Urothelium cell line (cell line): ENCODE data around the gene SIM2.
A peak's percentile ranks its signal among the peaks of the same experiment; 100 is the strongest.
"Not testable (repeated sequence)": the region's sequence is repeated elsewhere in the genome, so short reads cannot be mapped to it uniquely, and the experiment has no call there.

ENCODE experiments used
- DNase-seq: peaks from one replicate; pipeline ENCODE4 v3.0.0; 2011; ENCODE audit warnings: low spot score, mixed read lengths
- FAIRE-seq: peaks from 2 replicates; lab custom pipeline; 2011; peaks lifted over from hg19 to GRCh38; lab: Jason Lieb, UNC

Gene SIM2, protein sequence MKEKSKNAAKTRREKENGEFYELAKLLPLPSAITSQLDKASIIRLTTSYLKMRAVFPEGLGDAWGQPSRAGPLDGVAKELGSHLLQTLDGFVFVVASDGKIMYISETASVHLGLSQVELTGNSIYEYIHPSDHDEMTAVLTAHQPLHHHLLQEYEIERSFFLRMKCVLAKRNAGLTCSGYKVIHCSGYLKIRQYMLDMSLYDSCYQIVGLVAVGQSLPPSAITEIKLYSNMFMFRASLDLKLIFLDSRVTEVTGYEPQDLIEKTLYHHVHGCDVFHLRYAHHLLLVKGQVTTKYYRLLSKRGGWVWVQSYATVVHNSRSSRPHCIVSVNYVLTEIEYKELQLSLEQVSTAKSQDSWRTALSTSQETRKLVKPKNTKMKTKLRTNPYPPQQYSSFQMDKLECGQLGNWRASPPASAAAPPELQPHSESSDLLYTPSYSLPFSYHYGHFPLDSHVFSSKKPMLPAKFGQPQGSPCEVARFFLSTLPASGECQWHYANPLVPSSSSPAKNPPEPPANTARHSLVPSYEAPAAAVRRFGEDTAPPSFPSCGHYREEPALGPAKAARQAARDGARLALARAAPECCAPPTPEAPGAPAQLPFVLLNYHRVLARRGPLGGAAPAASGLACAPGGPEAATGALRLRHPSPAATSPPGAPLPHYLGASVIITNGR

GRCh38 chr21:36698981-36699545, at the start of gene SIM2:
TSS of gene SIM2 (plus strand) at chr21:36699115. CDS start at chr21:36699747, 632 bp downstream.
- FAIRE-seq: no peak
- peak; percentile 54 for DNase-seq

DNA sequence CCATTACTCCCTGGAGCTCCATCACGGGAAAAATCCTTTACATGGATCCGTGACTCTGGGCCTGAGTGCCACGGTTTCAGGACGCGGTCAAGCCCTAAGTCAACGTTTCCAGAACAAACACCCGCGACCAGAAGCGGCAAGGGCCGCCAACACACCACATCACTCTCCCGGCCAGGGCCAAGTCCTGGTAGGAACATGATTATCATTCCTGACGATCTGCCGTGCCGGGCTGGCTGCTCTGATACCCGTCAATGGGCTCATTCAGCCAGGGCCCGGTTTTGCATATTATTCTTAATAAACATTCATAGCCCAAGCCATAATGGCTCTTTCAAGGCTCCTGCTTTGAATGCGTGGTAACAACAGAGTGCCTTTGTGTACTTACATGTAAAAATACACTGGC, 44.6 kb upstream of the SIM2 start:
- DNase-seq: no peak
- no peak for FAIRE-seq

DNA sequence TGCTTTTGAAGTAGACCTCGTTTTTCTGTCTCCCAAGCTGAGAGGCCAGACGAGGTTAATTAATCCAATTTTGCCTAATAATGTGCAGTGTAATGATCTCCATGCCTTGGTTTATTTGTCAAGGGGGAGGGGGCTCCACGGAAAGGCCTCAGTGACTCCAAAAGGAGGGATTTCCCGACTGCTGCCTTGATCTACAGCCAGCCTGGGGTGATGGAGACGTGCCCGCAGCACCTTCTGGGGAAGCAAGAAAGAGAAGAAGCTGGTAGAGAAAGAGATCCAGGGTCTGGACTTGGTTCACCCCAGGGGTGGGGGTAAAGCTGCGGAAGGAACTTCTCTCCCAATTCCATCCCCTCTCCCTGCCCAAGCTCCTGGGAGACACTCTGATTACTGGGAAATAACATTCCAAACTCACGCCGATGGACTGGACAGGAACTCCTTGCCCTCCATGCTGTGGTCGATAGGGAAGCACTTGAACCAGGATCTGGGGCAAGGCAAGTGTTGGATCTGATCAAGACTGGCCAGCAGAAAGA, 44.1 kb upstream of the SIM2 start:
- no peak for DNase-seq
- FAIRE-seq: no peak

- no peak for FAIRE-seq
Observed at GRCh38 chr21:36656138-36656537, 42.8 kb upstream of the SIM2 start.

DNA sequence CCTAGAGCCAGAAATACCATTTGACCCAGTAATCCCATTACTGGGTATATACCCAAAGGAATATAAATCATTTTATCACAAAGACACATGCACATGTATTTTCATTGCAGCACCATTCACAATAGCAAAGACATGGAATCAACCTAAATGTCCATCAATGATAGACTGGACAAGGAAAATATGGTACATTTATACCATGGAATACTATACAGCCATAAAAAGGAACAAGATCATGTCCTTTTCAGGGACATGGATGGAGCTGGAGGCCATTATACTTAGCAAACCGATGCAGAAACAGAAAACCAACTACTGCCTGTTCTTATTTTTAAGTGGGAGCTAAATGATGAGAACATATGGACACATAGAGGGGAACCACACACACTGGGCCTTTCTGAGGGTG, 41.6 kb upstream of the SIM2 start:
- not testable (repeated sequence) for DNase-seq, FAIRE-seq

More at GRCh38 chr21:36656138-36656537, 42.8 kb upstream of the SIM2 start:
- DNase-seq: no peak

- no peak for FAIRE-seq
- DNase-seq: no peak
Observed at GRCh38 chr21:36657999-36658398, 40.9 kb upstream of the SIM2 start.

- FAIRE-seq (no peak), DNase-seq (no peak)
Observed at GRCh38 chr21:36658926-36659325, 40.0 kb upstream of the SIM2 start.

DNA sequence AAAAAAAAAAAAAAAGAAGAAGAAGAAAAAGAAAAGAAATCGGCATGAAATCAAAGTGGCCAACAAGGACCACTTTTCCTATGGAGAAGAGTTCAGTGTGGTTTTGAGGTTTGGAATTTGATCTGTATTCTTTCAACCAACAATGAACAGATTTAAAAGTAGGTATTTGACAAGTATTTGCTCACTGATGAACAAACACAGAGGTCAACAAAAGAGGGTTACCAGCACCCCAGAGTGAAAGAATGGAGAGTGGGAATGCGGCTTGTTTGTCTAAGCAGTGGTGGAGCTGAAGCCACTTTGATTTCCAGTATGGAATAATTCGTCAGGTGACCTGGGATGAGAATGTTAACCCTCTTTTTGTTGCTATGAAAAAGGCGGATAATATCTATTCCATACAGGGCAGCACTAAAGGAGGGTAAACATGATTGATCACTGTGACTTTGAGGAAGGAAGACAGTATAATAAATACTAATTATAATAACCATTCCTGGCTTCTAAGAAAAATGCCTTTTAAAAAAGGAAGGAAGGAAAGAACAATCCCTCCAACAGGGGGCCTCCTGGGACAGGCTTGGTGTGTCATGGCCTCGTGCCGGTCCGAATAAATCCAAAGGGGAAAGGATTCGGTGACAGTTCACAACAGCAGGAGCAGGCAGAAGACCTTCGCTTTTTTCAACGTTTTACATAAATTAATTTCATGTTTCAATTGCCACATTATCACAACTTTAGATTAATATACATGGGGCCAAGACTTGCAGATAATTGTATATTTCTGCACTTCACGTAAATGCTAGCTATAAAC, 37.2 kb upstream of the SIM2 start:
- peak; percentile 6 for DNase-seq
- FAIRE-seq: no peak

- FAIRE-seq (no peak), DNase-seq (no peak)
Observed at GRCh38 chr21:36663033-36663855, 35.7 kb upstream of the SIM2 start.

GRCh38 chr21:36664662-36664990, 34.3 kb upstream of the SIM2 start:
- DNase-seq: no peak
- no peak for FAIRE-seq

DNA sequence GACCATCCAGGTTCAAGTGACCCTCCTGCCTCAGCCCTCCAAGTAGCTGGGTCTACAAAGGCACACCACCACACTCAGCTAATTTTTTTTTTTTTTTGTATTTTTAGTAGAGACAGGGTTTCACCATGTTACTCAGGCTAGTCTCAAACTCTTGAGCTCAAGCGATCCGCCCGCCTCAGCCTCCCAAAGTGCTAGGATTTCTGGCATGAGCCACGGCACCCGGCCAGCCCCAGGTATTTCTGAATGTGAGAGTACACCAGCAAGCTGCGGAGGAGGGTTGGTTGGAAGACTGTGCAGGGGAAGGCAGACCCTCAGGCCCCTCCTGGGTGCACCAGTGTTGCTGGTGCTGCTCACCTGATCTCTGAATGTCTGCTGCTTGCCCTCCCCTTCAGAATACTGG, 33.1 kb upstream of the SIM2 start:
- FAIRE-seq (no peak), DNase-seq (no peak)

DNA sequence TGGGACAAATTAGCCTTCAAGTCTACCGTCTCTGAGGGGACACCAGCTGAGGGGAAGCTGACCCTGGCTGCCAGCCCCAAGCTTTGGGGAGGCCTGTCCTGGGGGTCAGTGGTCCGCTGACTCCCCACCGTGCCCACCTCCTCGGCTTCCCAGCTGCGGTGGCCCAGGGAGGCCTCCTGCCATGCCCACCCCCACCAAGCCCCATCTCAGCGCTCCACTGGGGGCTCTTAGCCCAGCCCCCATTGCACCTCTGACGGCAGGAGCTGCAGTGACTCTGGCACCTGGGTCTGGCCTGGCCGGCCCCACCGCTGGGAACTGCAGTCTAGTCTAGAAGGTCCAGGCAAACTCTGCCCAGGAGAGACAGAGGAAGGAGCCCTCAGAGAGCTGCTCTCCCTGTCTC, 30.2 kb upstream of the SIM2 start:
- no peak for DNase-seq
- FAIRE-seq: no peak

- DNase-seq (no peak), FAIRE-seq (no peak)
Observed at GRCh38 chr21:36671836-36672235, 27.1 kb upstream of the SIM2 start.

GRCh38 chr21:36672296-36672695, 26.6 kb upstream of the SIM2 start:
- not testable (repeated sequence) for DNase-seq, FAIRE-seq

GRCh38 chr21:36672737-36673136, 26.2 kb upstream of the SIM2 start:
- DNase-seq (no peak), FAIRE-seq (no peak)

DNA sequence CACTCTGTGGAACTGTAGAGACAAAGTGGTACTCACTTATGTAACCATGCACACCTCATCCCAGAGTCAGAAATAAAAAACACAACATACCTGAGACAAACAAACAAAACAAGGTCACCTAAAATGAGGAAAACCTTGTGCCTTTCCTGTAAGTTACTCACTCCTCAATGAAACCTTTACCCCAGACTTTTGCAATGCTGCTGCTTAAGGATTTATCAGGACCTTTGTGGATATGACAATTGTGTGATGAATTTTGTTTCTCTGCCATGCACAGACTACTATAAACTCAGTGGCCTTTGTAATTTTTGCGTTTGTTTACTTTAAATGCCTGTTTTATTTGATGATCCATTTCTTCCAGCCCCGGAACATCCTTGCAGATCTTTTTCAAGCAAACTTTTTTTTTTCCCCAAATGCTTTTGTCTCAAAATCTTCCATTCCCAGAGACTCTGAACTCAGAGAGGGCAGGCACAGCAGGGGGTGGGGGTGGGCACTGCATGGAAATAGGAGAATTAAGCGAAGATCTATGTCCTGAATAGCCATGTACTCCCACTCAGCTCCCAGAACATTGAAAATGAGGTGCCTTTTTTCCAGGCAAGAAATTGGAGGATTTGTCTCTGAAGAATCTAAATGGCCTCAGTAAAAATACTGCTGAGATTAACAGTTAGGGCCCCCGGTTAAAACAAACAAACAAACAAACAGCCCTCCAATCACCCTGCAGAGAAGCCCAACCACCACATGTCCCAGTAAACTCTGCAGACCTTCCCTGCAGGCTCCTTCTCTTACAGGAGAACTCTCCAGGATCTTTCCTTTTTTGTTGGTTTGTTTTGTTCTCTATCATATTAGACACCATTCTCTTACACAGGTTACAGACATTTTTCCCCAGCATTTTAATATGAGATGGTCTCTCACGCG, 22.6 kb upstream of the SIM2 start:
- FAIRE-seq (no peak), DNase-seq (no peak)

DNA sequence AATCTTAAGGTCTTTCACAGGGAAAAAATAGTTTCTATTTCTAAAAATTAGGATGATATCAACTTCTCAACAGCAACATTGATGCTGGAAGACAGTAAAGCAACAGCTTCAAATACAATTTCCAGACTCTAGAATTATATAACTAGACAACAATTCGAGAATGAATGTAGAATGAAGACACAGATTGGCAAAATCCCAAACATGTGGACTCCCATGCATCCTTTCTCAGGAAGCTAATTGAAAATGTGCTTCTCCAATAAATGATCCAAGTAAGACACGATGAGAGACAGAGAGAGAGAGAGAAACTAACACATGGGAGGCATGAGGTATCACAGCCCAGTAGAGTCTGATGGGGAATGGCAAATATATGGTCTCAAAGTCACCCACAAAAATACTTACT, 21.5 kb upstream of the SIM2 start:
- DNase-seq (no peak), FAIRE-seq (no peak)

- DNase-seq (no peak), FAIRE-seq (no peak)
Observed at GRCh38 chr21:36678538-36678937, 20.4 kb upstream of the SIM2 start.

- no peak for FAIRE-seq
- no peak for DNase-seq
Observed at GRCh38 chr21:36681117-36681631, 17.7 kb upstream of the SIM2 start.
